HG02798 (cell line): ENCODE data around the gene ATP10A.

ENCODE experiments used
- ATAC-seq: cut with Tn5 transposase; IDR thresholded peaks from one replicate; pipeline ENCODE4 v1.9.1; 2021; ENCODE audit warnings: mild to moderate bottlenecking; ENCODE audit not compliant: unreplicated experiment, poor library complexity

Gene ATP10A, protein sequence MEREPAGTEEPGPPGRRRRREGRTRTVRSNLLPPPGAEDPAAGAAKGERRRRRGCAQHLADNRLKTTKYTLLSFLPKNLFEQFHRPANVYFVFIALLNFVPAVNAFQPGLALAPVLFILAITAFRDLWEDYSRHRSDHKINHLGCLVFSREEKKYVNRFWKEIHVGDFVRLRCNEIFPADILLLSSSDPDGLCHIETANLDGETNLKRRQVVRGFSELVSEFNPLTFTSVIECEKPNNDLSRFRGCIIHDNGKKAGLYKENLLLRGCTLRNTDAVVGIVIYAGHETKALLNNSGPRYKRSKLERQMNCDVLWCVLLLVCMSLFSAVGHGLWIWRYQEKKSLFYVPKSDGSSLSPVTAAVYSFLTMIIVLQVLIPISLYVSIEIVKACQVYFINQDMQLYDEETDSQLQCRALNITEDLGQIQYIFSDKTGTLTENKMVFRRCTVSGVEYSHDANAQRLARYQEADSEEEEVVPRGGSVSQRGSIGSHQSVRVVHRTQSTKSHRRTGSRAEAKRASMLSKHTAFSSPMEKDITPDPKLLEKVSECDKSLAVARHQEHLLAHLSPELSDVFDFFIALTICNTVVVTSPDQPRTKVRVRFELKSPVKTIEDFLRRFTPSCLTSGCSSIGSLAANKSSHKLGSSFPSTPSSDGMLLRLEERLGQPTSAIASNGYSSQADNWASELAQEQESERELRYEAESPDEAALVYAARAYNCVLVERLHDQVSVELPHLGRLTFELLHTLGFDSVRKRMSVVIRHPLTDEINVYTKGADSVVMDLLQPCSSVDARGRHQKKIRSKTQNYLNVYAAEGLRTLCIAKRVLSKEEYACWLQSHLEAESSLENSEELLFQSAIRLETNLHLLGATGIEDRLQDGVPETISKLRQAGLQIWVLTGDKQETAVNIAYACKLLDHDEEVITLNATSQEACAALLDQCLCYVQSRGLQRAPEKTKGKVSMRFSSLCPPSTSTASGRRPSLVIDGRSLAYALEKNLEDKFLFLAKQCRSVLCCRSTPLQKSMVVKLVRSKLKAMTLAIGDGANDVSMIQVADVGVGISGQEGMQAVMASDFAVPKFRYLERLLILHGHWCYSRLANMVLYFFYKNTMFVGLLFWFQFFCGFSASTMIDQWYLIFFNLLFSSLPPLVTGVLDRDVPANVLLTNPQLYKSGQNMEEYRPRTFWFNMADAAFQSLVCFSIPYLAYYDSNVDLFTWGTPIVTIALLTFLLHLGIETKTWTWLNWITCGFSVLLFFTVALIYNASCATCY (N-terminal part only)

DNA sequence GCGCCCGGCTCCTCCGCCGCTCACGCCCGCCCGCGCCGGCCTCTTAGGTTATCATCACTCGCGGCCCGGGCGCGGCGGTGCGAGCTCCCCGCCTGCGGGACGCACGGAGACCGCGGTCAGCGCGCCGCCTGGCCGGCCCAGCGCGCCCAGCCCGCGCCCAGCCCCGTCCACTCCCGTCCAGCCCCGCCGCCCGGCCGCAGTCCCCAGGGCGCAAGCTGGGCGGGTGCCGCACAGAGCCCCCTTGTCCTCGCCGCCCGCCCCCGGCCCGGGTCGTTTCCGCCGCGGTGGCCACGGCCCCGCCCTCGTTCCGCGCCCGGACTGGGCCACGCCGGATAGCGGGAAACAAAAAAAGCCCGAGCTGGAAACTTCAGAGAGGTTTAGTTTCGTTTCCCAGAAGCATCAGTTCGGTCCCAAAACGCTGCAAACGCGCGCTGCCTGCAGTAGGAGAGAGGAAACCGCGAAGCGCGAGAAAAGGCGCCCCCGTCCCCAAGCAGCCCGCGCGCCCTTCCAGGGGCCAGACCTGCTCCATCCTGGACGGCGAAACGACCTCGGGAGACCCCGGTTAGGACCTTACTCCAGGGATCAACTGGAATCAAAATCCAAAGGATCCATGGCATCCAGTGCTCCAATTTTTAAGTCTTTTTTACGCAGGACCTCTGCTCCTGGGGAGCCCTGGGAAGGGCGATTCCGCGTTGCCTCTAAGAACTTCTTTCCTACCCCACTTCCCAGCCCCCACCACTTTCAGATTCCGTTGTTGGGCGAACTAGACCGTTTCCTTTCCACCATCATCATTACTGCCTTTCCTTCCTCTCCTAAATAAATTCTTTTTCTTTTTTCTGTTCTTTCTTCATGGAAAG is at the start of gene ATP10A:
TSS of gene ATP10A (minus strand) at position 217 of the 857 bp plus-strand sequence. CDS start 231 bp downstream, outside the sequence.
- no peak for ATAC-seq

DNA sequence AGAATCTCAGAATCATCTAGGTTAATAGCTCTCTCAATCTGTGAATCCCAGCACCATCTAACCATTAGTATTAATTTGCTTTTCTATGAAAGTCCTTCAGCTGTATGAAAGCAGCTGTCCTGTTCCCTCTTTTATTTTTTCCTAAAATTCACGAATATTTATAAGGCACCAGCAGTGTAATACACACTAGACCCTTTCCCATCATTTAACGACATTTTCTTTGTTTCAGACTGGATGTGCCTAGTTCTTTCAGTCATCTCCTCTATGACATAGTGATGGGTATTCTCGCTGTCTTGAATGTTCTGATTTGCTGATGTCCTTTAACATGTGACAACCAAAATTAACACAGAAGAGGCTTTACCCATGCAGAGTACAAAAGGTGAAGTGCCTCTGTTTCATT is 48.9 kb upstream of the ATP10A start:
- no peak for ATAC-seq

DNA sequence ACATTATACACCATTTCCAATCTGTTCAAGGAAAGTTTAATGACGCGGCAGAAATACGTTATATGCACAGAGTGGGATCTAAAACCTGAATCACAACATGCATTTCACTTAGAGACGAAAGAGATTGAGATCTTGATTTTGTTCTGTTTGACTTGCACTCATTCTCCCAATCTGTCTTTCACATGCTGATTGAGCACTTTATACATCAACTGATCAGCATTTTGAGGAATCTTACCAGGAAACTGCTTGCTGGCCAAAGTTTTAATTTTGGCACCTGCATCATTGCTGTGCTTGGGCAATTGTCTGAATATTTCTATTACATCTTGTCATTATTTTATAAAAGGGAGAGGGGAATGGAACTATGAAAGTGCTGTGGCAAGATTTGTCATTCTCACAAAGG is 47.7 kb upstream of the ATP10A start:
- no peak for ATAC-seq

DNA sequence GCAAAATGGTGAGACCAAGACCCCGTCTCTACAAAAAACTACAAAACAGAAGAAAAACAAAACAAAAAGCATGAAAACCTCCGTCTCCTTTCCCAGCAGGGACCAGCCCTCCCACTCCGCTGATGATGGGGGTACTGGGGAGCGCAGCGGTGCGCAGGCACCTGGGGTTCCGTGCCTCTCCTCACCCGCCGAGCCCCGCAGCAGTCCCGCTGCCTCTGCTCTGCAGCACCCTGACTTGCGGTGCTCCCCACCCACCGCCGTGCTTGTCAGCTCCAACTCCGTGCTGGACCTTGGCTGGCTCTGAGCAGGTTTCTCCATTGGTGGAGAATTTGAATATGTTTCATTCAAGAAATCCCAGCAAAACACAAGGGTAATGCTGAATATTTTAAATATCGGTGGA is 46.7 kb upstream of the ATP10A start:
- no peak for ATAC-seq

DNA sequence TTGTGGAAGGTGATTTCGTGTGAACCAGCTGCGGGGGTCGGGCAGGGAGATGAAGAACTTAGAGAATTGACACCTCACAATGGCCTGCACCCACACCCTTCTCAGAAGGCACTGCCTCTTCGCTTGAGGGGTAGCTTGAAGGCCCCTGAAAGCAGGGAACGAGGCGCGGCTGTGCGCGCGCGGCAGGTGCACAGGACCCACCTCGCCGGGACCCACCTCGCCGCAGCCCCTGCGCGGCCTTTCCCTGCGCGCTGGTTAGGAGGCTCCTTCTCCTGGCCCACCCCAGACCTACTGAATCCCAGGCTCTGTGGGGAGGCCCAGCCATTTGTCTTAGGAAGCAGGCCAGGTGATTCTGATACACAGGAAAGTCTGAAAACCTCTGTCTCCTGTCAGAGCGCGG is 46.2 kb upstream of the ATP10A start:
- no peak for ATAC-seq

DNA sequence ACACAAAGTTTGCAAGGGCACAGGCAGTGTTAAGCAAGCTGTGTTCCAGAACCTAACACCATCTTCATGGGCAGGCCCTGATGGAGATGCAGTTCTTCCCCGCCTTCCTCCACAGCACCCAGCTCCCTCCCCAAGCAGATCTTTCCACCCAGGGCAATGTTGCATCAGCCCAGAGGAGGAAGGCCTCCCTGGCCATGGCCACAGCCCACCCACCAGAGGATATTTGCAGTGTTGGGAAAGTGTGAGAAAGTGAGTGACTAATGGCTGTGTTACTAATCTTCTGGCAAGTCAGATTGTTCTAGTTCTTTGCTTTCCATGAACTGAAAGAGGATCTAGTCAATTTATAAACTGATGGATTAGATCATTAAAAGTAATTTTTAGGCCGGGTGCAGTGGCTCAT is 42.0 kb upstream of the ATP10A start:
- no peak for ATAC-seq

DNA sequence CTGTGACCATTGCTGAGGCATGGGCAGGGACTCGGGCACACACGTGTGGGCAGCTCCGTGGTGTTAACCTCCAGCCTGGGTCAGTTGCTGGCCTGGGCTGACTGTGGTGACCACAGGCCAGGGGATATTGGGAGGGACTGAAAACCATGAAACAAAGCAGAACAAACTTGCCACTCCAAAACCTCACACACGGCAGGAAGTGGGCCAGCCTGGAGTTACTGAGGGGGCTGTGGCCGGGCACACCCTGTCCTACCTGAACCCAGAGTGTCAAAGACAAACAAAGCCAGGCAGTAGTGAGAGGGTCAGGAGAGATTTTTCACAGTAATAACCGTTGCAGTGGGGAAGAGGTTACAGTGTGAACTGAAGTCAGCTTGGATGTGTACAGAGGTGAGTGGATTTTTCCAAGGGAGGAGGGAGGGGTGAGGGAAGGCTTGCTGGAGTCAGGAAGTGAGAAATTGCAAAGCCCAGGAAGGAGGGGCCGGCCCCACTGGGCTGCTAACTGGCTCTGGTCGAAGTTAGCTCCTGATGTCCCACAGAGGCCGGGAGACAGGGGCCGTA is 40.0 kb upstream of the ATP10A start:
- ATAC-seq = no peak

DNA sequence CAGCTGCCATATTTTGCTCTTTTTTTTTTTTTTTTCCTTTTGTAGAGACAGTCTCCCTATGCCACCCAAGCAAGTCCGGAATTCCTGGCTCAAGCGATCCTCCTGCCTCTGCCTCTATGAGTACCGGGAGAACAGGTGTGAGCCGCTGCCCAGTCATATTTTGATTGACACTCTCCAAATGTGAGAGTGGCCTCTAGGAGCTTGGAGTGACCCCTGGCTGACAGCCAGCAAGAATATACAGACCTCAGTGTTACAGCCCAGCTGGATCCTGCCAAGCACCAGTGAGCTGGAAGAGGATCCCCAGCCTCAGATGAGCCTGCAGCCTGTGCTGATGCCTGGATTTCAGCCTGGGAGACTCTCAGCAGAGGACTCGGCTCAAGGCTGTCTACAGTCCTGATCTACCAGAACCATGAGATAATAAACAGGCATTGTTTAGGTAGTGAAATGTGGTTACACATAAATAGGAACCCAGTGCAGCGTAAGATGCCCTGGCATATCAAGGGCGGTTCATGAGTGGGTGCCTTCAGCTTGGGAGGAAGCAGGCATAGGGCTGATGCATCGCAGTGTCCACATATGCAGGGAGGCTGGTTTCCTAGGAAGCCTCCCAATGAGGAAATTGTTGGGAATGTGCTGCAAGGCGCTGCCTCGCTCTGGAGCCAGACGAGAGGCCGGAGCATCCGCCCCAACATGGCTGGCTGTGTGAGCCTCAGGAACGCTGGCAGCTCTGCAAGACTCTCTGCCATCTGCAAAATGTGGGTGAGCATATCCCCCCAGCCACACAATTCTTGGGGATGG is 38.9 kb upstream of the ATP10A start:
- no peak for ATAC-seq

DNA sequence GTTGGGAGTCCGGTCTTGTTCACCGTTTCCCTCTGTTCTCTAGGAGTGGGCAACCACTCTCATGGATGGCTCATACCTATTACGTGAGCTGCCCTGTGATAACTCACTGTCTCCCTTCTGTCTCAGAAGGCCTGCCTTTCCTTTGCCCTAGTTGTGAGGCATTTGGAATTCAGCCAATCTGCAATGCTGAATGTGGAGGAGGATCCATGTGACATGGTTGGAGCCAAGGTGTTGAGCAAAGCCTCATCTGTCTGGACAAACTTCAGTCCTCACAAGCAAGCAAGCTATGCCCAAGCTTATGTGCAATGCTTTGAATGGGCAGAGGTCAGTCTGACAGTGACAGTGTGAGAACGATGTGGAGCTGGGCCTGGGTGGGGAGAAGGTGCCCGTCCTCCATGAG is 37.8 kb upstream of the ATP10A start:
- no peak for ATAC-seq

DNA sequence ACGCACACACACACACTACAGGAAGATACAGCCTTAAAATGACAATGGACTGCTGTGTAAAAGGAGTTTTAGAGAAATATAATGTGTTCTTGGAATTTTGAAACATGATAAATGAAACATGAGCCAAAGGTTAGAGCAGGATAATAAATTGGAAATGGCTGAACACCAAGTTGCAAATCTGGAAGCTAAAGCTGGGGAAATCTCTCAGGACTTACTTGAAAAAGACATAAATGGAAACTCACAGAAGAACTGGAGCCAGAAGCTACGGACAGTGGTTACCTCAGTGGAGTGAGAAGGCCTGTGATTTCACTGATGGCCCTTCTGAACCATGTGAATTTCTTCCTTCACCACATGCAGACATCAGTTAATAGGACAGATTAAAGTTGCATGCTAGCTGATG is 37.3 kb upstream of the ATP10A start:
- no peak for ATAC-seq

DNA sequence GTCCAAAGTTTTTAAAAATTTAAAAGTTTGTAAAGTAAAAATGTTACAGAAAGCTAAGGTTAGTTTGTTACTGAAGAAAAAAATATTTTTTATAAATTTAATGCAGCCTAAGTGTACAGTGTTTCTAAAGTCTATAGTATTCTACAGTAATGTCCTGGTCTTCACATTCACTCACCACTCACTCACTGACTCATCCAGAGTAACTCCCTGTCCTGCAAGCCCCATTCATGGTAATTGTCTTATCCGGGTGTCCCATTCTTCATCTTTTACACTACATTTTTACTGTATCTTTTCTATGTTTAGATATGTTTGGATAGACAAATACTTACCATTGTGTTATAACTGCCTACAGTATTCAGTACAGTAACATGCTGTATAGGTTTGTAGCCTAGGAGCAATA is 36.7 kb upstream of the ATP10A start:
- ATAC-seq = no peak

DNA sequence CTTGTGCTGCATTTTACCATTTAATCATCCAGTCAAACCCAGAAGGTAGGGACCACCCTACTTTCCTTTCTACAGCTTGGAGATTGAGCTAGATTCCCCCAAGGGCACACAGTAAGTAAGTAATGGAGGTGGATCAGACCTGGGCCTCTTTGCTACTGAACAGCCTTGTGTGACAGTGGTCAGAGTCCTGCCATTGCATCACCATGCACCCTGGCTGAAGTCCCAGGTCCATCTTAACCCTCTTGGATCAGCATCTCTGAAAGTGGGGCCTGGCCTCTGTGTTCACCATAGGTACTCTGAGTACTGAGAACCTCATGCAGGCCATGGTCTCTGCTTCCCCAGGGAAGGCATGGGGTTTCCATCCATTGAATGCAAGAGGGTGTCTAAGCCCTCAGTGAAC is 34.5 kb upstream of the ATP10A start:
- ATAC-seq = no peak

DNA sequence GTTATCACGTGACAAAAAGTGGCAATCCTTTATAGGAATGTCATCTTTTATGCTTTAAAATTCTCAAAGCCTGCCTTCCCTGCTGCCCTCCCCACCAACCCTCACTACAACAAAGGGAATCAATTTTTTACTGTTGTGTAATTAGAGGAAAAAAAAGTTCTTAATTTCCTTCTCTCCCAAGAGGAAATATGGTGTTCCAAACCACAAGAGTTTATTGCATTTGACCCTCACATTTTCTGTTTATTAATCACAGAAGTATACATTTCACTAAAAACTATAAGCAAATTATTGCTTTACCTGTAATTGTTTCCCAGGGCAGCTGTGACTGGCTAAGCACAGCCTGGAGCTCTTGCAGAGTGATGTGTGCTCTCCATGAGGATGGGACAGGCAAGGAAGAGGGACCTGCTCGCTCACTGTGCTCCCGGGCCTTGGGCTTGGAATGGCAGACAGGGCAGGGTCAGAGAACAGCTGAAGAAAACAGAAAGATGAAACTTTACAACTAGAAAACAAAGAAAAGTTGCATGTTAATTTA is 31.3 kb upstream of the ATP10A start:
- no peak for ATAC-seq

DNA sequence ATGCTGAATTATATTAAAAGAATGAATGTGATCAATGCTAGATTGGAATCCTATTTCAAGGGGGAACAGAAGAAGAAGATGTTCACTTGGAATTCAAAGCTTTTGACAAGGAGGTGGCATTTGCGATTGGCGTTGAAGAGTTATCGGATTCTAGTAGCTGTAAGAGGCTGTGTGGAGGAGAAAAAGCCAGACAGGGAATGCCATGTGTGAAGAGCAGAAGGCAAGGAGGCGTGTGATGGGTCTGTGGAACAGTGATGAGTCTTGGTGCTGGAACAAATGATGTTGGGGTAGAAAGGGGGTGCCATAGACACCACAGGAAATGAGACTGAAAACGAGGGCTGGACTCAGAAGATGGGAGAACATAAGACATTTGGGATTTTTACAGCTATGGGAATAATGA is 30.5 kb upstream of the ATP10A start:
- ATAC-seq = no peak

DNA sequence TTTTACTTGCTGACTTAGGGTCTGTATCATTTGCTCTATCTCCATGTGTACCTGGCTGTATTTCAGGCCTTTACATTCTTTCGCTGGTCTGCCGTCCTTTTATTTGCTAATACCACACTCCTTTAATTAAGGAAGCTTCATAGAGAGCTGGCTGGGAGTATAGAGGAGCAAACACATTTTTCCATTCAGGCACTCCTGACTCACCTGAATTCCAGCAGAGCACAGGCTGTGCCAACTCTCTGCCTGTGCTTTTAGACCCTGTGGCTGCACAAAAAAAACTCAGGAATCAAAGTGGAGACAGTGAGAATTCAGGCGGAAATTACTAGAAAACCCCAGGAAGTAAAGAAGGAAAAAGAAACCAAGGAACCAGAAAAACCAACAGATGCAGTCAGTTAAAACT is 29.0 kb upstream of the ATP10A start:
- no peak for ATAC-seq

DNA sequence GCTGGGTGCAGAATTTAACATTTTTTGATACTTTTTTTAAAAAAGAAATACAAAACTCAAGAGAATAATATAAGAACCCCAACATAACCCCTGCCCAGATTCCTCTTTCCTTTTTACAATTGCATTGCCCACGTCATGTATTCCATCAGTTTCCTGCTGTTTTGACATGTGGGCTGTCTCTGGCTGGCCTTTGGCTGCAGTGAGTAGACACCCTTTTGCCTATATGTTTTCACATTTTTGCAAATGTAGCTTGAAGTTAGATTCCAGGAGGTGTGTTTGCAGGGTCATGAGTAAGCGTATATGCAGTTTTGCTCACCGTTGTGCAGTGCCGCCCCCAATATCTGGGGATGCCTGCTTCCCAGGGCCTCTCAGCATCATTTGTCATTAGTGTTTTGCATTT is 28.0 kb upstream of the ATP10A start:
- ATAC-seq = no peak

DNA sequence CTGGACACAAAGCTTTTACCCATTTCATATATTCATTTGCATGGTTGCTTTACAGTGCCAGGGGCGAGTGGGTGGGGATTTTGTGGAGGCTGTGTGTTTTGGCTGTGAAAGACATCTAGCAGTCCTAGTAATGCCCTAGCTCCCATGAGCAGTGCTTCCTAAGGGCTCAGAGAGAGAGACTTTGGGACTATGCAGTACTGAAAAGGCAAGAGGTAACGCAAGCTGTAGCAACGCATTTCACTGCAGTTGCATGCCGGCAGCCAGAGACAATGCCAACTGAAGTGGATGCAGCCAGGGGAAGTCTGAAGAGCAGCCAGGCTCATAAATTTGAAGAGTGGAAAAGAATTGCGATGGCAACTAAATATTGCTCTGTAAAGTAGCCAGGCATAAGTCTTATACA is 27.4 kb upstream of the ATP10A start:
- no peak for ATAC-seq

DNA sequence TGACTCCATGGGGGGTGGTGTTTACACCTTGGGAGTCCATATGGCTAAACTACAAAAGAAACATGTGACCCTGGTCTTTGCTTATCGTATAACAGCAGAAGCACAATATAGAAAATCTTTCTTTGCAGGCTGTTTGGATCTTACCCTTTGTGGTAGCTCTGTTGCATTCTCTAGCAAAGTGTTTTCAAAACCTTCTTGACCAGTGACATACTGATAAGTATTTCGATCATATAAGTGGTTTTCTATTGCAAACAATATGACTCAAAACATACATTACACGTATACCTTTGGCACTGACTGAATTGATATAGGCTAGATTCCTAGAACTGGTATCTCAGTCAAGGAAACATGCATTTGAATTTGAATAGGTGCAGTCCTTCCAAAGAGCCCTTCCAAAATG is 24.7 kb upstream of the ATP10A start:
- ATAC-seq = no peak
